B cell (primary cell): Measurements from ENCODE around the gene BBS2. TPM values are rescaled to one million over a fixed set of nuclear protein-coding genes. Genes with fewer than 3 reads are reported as not detected.
A peak's percentile ranks its signal among the peaks of the same experiment; 100 is the strongest.

Experiments used
- ATAC-seq: fragments of 200-7000 bp; cut with Tn5 transposase; one replicate; pipeline ENCODE4 v1.10.0; 2021; ENCODE audit warnings: low read depth, mild to moderate bottlenecking, moderate number of reproducible peaks, moderate library complexity
- CTCF ChIA-PET: fragments of 350-600 bp; sonication (Branson Sonifier 250); formaldehyde crosslinking; loops from one replicate; lab custom pipeline; 2021; ENCODE audit warnings: antibody characterized with exemption, inconsistent platforms; lab: Charles Lee
- POLR2A ChIA-PET: fragments of 350-600 bp; sonication (Branson Sonifier 250); formaldehyde crosslinking; loops from one replicate; lab custom pipeline; 2021; ENCODE audit warnings: antibody characterized with exemption; lab: Charles Lee
- DNase-seq: peaks from one replicate; pipeline ENCODE4 v3.0.0; 2013
- H2AFZ ChIP-seq: 2 replicates; pipeline ENCODE4 v1.6.1; 2012; ENCODE audit warnings: mild to moderate bottlenecking, low read depth, low read length; ENCODE audit not compliant: insufficient read depth, poor library complexity, severe bottlenecking
- H3K27ac ChIP-seq, 2 donors: 1 replicate in 1 of 2; 2 replicates in 1 of 2; pipeline ENCODE4 v1.5.1; 2012 to 2013; ENCODE audit warnings: low read length in 2 of 2, mild to moderate bottlenecking in 2 of 2, moderate library complexity in 1 of 2
- H3K27me3 ChIP-seq, 4 experiments: fragments of 200-600 bp in 1 of 4; sonication (generic) in 1 of 4; replicated peaks in 1 of 4; 1 replicate in 2 of 4; 2 replicates in 2 of 4; pipeline versions ENCODE4 v1.6.1 to v1.7.0; 2013 to 2016; ENCODE audit warnings: low read length in 3 of 4, mild to moderate bottlenecking in 2 of 4, mixed read lengths in 1 of 4, moderate library complexity in 1 of 4; ENCODE audit not compliant: insufficient read depth in 4 of 4, control insufficient read depth in 3 of 4; ENCODE audit errors: control extremely low read depth in 1 of 4
- H3K36me3 ChIP-seq, 2 experiments: replicated peaks in 1 of 2; 1 replicate in 1 of 2; 2 replicates in 1 of 2; pipeline versions ENCODE4 v1.6.1 to v1.7.1; 2013; ENCODE audit warnings: low read length in 1 of 2; ENCODE audit not compliant: insufficient read depth in 2 of 2, control insufficient read depth in 1 of 2; ENCODE audit errors: control extremely low read depth in 1 of 2, extremely low read depth in 1 of 2
- H3K4me1 ChIP-seq, 2 donors: fragments of 200-600 bp in 1 of 2; sonication (generic) in 1 of 2; 1 replicate in 1 of 2; 2 replicates in 1 of 2; pipeline versions ENCODE4 v1.5.1 to v1.6.1; 2013 to 2017; ENCODE audit warnings: low read length in 2 of 2; ENCODE audit not compliant: control insufficient read depth in 2 of 2, insufficient read depth in 2 of 2
- H3K4me2 ChIP-seq: replicated peaks from 2 replicates; pipeline ENCODE3; 2012; ENCODE audit warnings: mild to moderate bottlenecking, low read depth, low read length; ENCODE audit not compliant: poor library complexity, severe bottlenecking
- H3K4me3 ChIP-seq, 5 experiments: fragments of 200-600 bp in 1 of 5; sonication (generic) in 1 of 5; 1 replicate in 3 of 5; 2 replicates in 2 of 5; pipeline versions ENCODE4 v1.5.1 to v1.7.0; 2011 to 2016; ENCODE audit warnings: low read length in 4 of 5, mild to moderate bottlenecking in 4 of 5, low read depth in 2 of 5, control low read depth in 1 of 5, moderate library complexity in 1 of 5; ENCODE audit not compliant: insufficient read depth in 1 of 5; ENCODE audit errors: control extremely low read depth in 1 of 5, extremely low read depth in 1 of 5
- H3K79me2 ChIP-seq: fragments of 200-600 bp; sonication (generic); one replicate; pipeline ENCODE4 v1.6.0; 2016; ENCODE audit warnings: low read length; ENCODE audit not compliant: control insufficient read depth, insufficient read depth
- H3K9ac ChIP-seq: fragments of 200-600 bp; sonication (generic); 2 replicates; pipeline ENCODE4 v1.6.1; 2017; ENCODE audit warnings: mild to moderate bottlenecking, low read length, moderate library complexity
- H3K9me3 ChIP-seq, 3 donors: one replicate each; pipeline versions ENCODE4 v1.6.1 to v1.7.1; 2013; ENCODE audit warnings: low read length in 2 of 3; ENCODE audit not compliant: control insufficient read depth in 2 of 3, insufficient read depth in 1 of 3; ENCODE audit errors: control extremely low read depth in 1 of 3
- H4K20me1 ChIP-seq: 2 replicates; pipeline ENCODE4 v1.6.0; 2012; ENCODE audit warnings: mild to moderate bottlenecking, low read length; ENCODE audit not compliant: insufficient read depth, control insufficient read depth, poor library complexity, severe bottlenecking
- H3K27ac Mint-ChIP-seq: one replicate; pipeline ENCODE4 v1.8.0; 2021; ENCODE audit warnings: mixed read lengths
- H3K27me3 Mint-ChIP-seq: one replicate; pipeline ENCODE4 v1.8.0; 2021; ENCODE audit warnings: mixed read lengths
- H3K4me1 Mint-ChIP-seq: one replicate; pipeline ENCODE4 v1.8.0; 2021; ENCODE audit warnings: mixed read lengths
- H3K4me3 Mint-ChIP-seq: one replicate; pipeline ENCODE4 v1.8.0; 2021; ENCODE audit warnings: mixed read lengths
- H3K9me3 Mint-ChIP-seq: one replicate; pipeline ENCODE4 v1.8.0; 2022; ENCODE audit warnings: mixed read lengths; ENCODE audit not compliant: insufficient read depth
- EZH2 ChIP-seq: IDR thresholded peaks from 2 replicates; pipeline ENCODE4 v1.6.1; 2012; ENCODE audit warnings: borderline replicate concordance, low read depth, mild to moderate bottlenecking, moderate library complexity, low read length; ENCODE audit not compliant: insufficient read depth, poor library complexity, severe bottlenecking
- WGBS: methylation state at CpG from one replicate; pipeline ENCODE4 v1.1.5; 2013; ENCODE audit warnings: missing lambda C conversion rate; ENCODE audit not compliant: insufficient coverage; 5-methylcytosine and 5-hydroxymethylcytosine counted together
- intact Hi-C: fragments of 100-400 bp; cut with micrococcal nuclease; formaldehyde crosslinking; loops from one replicate; pipeline ENCODE4 v1.10.0; 2022
- polyA plus RNA-seq: library from polyadenylated mRNA; depleted of rRNA; stranded (reverse); fragments of >200 nt; gene quantifications from 2 replicates; pipeline ENCODE4 v1.2.3, GENCODE V29; 2012
- total RNA-seq, 2 donors: library from RNA; stranded (reverse); fragments of 120-200 nt in 1 of 2; gene quantifications; 1 replicate in 1 of 2; 2 replicates in 1 of 2; pipeline versions ENCODE4 v1.2.3 to v1.2.4, GENCODE V29; 2013 to 2022
- TF ChIP-seq, protein P1 (sequence below): fragments of 200-600 bp; IDR thresholded peaks from one replicate; pipeline ENCODE4 v1.8.0; 2022; ENCODE audit warnings: antibody characterized with exemption, mild to moderate bottlenecking

Gene BBS2
- total and polyA plus RNA-seq, 2 donors (not counting 1 experiment from before 2014, with no cell fraction given): 49.4 to 63.4 TPM

DNA sequence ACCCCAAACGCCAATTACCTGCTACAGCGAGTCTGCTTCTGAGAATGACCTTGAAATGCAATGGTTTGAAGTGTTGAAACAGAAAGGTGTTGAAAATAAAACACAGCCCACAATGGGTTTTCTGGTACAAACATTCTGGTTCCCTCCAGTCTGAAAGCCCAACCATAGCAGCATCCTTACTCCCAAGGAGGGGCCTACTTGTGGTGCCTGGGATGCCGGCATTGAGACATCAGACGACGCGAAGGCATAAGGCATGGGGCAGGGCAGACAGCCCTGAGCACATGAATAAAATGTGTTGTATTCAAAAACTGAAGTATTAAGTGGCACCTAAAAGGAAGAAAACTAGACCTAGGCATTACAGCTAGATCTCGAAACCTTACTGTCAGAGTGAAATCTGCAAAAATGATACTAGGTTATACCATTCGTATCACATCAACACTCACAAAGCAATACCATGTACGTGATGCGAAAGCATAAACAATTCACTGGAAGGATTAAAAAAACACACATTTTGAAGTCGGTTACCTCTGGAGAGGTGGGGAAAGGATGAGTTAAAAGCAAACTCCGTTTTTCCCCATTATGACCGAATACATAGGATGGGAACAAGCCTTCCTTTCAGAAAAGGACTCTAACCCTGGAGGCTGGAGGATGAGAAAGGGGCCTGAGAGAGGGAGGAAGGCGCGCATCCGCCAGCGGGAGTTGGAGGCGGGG is 69.4 kb downstream of the BBS2 start:
- POLR2A ChIA-PET: interaction anchor here (0.6 to 1.0 kb wide), 2 partner anchors 10 to 27 kb away, joined by 3 read pairs; no protein-coding TSS in a partner anchor
- Mint-ChIP-seq H3K27ac (peak overlapping the region; percentile 90), H3K27me3 (no peaks in the 10 kb centered on the region), H3K4me1 (peaks cover 38% of the 10 kb centered on the region), H3K9me3 (no peaks in the 10 kb centered on the region), H3K4me3 (peak overlapping the region; percentile 93)
- Histone ChIP-seq H3K4me3 (peak overlapping the region; percentile 68 to 88 (median 85)), H3K4me2 (peak overlapping the region; percentile 83), H2AFZ (peak overlapping the region; percentile 93), H3K9me3 (no peaks in the 10 kb centered on the region), H3K79me2 (peaks cover 74% of the 10 kb centered on the region), H3K27me3 (no peaks in the 10 kb centered on the region), H3K27ac (peak overlapping the region; percentile 43 to 71), H3K36me3 (peaks cover 4 to 20% of the 10 kb centered on the region in 2 experiments), H3K9ac (peak overlapping the region; percentile 77), H3K4me1 (peaks cover 24 to 28% of the 10 kb centered on the region in 2 donors), H4K20me1 (peaks cover 14% of the 10 kb centered on the region)
- CTCF ChIA-PET: interaction anchor here (1.0 to 2.7 kb wide), 6 partner anchors 11 to 252 kb away, joined by 3 to 10 read pairs (median 4); no protein-coding TSS in a partner anchor
- 0% methylated on average over 5 of the region's 18 CpGs for WGBS
- TF ChIP-seq, protein P1, sequence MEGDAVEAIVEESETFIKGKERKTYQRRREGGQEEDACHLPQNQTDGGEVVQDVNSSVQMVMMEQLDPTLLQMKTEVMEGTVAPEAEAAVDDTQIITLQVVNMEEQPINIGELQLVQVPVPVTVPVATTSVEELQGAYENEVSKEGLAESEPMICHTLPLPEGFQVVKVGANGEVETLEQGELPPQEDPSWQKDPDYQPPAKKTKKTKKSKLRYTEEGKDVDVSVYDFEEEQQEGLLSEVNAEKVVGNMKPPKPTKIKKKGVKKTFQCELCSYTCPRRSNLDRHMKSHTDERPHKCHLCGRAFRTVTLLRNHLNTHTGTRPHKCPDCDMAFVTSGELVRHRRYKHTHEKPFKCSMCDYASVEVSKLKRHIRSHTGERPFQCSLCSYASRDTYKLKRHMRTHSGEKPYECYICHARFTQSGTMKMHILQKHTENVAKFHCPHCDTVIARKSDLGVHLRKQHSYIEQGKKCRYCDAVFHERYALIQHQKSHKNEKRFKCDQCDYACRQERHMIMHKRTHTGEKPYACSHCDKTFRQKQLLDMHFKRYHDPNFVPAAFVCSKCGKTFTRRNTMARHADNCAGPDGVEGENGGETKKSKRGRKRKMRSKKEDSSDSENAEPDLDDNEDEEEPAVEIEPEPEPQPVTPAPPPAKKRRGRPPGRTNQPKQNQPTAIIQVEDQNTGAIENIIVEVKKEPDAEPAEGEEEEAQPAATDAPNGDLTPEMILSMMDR: no peak
- TF ChIP-seq EZH2: no peak
- no peak for DNase-seq
- no peak for ATAC-seq
- intact Hi-C loops: loop anchor here (5.0 to 10.0 kb wide), 2 partner anchors 46 to 737 kb away; partner anchors contain the start of genes PSME3IP1 and RSPRY1

GRCh38 chr16:56448005-56448404 is 71.8 kb downstream of the BBS2 start:
- peaks cover 24 to 28% of the 10 kb centered on the region in 2 donors for H3K4me1 ChIP-seq
- no peak overlapping the region for H3K9ac ChIP-seq
- no peak overlapping the region for H3K4me2 ChIP-seq
- H3K4me3 ChIP-seq: no peak overlapping the region
- POLR2A ChIA-PET: no interaction called here
- no peak overlapping the region for H3K27ac ChIP-seq
- Mint-ChIP-seq H3K4me3 (no peak overlapping the region), H3K27ac (no peak overlapping the region), H3K9me3 (no peaks in the 10 kb centered on the region), H3K27me3 (no peaks in the 10 kb centered on the region), H3K4me1 (peaks cover 35% of the 10 kb centered on the region)
- H3K79me2 ChIP-seq: peaks cover 80% of the 10 kb centered on the region
- no peaks in the 10 kb centered on the region for H3K9me3 ChIP-seq
- H2AFZ ChIP-seq: no peak overlapping the region
- intact Hi-C loops: no loop called here
- no peaks in the 10 kb centered on the region for H3K27me3 ChIP-seq
- CTCF ChIA-PET: no interaction called here
- H3K36me3 ChIP-seq: peaks cover 5 to 23% of the 10 kb centered on the region in 2 experiments
- H4K20me1 ChIP-seq: peaks cover 14% of the 10 kb centered on the region
- ATAC-seq: no peak
- TF ChIP-seq EZH2: no peak
- TF ChIP-seq, protein P1: no peak
- DNase-seq: no peak
